KMS-11 (cell line): Measurements from ENCODE around the gene RALGPS1.

Experiments used
- H2AFZ ChIP-seq: fragments of 200-600 bp; sonication (generic); 2 replicates; pipeline ENCODE4 v1.6.1; 2016; ENCODE audit warnings: antibody characterized with exemption, mixed run types, low read depth
- H3K27ac ChIP-seq: fragments of 200-600 bp; sonication (generic); 2 replicates; pipeline ENCODE4 v1.6.1; 2016; ENCODE audit warnings: mild to moderate bottlenecking, mixed run types
- H3K27me3 ChIP-seq: fragments of 200-600 bp; sonication (generic); 2 replicates; pipeline ENCODE4 v1.6.1; 2017; ENCODE audit warnings: mild to moderate bottlenecking, low read depth, mixed run types, moderate library complexity; ENCODE audit not compliant: insufficient read depth
- H3K36me3 ChIP-seq: fragments of 200-600 bp; sonication (generic); 2 replicates; pipeline ENCODE4 v1.6.1; 2017; ENCODE audit warnings: mild to moderate bottlenecking, mixed run types; ENCODE audit not compliant: insufficient read depth
- H3K4me1 ChIP-seq: fragments of 200-600 bp; sonication (generic); 2 replicates; pipeline ENCODE4 v1.6.1; 2016; ENCODE audit warnings: mild to moderate bottlenecking, low read depth, mixed run types; ENCODE audit not compliant: poor library complexity, severe bottlenecking
- H3K4me2 ChIP-seq: fragments of 200-600 bp; sonication (generic); 2 replicates; pipeline ENCODE4 v1.7.0; 2016; ENCODE audit warnings: mild to moderate bottlenecking, mixed run types
- H3K4me3 ChIP-seq: fragments of 200-600 bp; sonication (generic); IDR thresholded peaks from 2 replicates; pipeline ENCODE4 v1.6.1; 2017; ENCODE audit warnings: low read depth, low read length, mixed read lengths; ENCODE audit not compliant: insufficient read depth
- H3K79me2 ChIP-seq: fragments of 200-600 bp; sonication (generic); 2 replicates; pipeline ENCODE4 v1.6.1; 2016; ENCODE audit warnings: low read depth, mixed run types; ENCODE audit not compliant: insufficient read depth
- H3K9ac ChIP-seq: fragments of 200-600 bp; sonication (generic); 2 replicates; pipeline ENCODE4 v1.6.1; 2016; ENCODE audit warnings: mild to moderate bottlenecking, mixed run types
- H4K20me1 ChIP-seq: fragments of 200-600 bp; sonication (generic); 2 replicates; pipeline ENCODE4 v1.6.1; 2016; ENCODE audit warnings: mild to moderate bottlenecking, mixed run types; ENCODE audit not compliant: insufficient read depth
- TF ChIP-seq, protein P1 (sequence below): fragments of 200-600 bp; sonication (generic); conservative IDR thresholded peaks from 2 replicates; pipeline ENCODE4 v1.6.1; 2017; ENCODE audit warnings: low read depth, mild to moderate bottlenecking, antibody characterized with exemption, low read length, moderate library complexity, mixed read lengths

The RALGPS1 gene

DNA sequence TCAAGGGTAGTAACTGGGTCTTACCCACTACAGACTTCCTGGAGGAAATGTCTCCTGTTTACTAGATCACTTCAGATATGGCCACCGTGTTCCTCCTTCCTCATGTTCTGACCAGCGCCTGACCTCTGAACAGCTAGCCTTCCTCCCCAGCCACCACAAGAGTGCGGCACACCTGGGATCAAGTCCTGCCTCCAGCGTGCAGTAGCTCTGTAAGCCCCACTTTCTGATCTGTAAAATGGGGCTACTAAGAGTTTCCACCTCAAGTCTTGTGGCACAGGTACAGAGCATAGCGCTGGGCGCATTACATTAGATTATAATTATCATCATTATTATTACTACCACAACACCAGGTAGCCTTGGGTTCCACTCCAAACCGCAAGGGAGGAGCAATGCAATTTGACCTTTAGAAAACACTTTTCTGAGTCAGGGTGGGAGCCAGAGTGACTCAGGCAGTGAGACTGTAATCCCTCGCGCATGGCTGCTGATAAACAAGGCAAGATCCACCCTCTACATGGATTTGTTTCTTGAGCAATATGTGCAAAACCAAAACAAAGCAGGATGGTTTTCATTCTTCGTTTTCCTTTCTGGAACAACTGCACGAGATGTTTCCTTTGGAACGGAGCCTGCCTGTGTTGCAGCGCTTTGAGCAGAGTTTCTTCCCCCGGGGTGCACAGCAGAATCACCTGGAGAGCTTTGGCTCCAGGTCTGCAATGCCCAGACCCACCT lies 272.8 kb downstream of the RALGPS1 start:
- Histone ChIP-seq H3K9ac (no peak overlapping the region), H3K36me3 (no peaks in the 10 kb centered on the region), H3K79me2 (no peaks in the 10 kb centered on the region), H3K4me3 (no peak overlapping the region), H3K4me2 (no peak overlapping the region), H2AFZ (no peak overlapping the region), H4K20me1 (no peaks in the 10 kb centered on the region), H3K4me1 (peaks cover 13% of the 10 kb centered on the region), H3K27me3 (no peaks in the 10 kb centered on the region), H3K27ac (no peak overlapping the region)
- TF ChIP-seq, protein P1, sequence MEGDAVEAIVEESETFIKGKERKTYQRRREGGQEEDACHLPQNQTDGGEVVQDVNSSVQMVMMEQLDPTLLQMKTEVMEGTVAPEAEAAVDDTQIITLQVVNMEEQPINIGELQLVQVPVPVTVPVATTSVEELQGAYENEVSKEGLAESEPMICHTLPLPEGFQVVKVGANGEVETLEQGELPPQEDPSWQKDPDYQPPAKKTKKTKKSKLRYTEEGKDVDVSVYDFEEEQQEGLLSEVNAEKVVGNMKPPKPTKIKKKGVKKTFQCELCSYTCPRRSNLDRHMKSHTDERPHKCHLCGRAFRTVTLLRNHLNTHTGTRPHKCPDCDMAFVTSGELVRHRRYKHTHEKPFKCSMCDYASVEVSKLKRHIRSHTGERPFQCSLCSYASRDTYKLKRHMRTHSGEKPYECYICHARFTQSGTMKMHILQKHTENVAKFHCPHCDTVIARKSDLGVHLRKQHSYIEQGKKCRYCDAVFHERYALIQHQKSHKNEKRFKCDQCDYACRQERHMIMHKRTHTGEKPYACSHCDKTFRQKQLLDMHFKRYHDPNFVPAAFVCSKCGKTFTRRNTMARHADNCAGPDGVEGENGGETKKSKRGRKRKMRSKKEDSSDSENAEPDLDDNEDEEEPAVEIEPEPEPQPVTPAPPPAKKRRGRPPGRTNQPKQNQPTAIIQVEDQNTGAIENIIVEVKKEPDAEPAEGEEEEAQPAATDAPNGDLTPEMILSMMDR = no peak

DNA sequence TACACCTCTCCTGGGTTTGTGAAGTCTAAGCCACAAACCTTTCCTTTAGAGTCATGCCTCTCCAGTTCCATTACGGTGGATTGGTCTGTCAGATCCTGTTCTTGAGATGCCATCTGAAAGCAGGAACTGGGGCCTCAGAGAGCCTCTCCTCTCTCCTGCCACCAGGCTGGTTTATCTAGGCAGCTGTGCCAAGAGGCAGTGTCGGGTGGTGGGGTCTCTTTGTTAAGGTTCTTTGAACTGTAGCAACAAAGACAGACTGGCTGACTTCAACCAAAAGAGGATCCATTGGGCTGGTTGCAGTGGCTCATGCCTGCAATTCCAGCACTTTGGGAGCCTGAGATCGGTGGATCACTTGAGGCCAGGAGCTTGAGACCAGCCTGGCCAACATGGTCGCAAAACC lies 273.8 kb downstream of the RALGPS1 start:
- Histone ChIP-seq H3K4me2 (0 out of 2 replicates have a peak overlapping the region, but pooled peaks have one; percentile 4), H3K27ac (no peak overlapping the region), H3K36me3 (no peaks in the 10 kb centered on the region)

DNA sequence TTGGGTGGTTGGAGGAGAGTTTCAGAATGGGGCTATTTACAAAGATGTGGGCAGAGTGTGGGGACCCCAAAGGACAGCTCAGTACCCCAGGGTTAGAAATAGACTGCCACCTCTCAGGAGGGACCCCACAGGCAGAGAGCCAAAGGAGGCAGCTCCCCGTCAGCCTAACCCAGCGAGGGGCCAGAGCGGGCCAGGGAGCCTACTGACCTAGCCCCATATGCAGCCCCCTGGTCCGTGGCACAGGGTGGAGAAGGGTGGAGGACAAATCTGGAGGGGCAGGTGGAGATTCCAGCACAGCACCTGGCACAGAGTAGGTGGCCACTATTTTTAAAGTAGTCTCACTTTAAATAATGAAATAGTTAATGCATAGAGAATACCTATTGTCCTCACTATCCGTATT lies 275.0 kb downstream of the RALGPS1 start:
- Histone ChIP-seq H3K36me3 (no peaks in the 10 kb centered on the region), H3K4me1 (peaks cover 13% of the 10 kb centered on the region), H3K9ac (no peak overlapping the region), H3K4me3 (no peak overlapping the region), H3K27ac (no peak overlapping the region), H3K79me2 (no peaks in the 10 kb centered on the region), H3K27me3 (no peaks in the 10 kb centered on the region), H3K4me2 (no peak overlapping the region), H4K20me1 (no peaks in the 10 kb centered on the region), H2AFZ (no peak overlapping the region)
- TF ChIP-seq, protein P1 = no peak

More for the DNA sequence above, 273.8 kb downstream of the RALGPS1 start:
- H4K20me1 ChIP-seq = no peaks in the 10 kb centered on the region
- H3K4me1 ChIP-seq = peaks cover 13% of the 10 kb centered on the region
- no peak overlapping the region for H3K4me3 ChIP-seq
- no peaks in the 10 kb centered on the region for H3K27me3 ChIP-seq
- H3K9ac ChIP-seq = no peak overlapping the region
- no peak overlapping the region for H2AFZ ChIP-seq
- TF ChIP-seq, protein P1 = no peak
- H3K79me2 ChIP-seq = no peaks in the 10 kb centered on the region

DNA sequence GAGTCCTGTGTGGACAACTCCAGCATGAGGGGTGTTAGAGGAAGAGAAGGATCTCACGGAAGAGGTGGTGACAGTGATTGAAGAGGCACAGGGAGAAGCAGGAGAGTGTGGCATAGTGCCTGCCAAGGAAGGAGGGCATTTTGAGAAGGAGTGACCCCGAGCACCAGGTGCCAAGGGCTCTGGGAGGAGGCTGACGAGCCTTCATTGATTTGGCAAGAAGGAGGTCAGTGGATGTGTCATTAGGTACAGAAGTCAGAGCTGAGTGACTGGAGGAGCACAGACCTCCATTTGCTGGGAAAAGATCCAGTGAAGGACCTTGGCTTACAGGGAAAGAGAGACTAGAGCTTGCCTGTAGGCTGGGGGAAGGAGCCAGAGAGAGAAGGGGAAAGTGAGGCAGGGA lies 278.2 kb downstream of the RALGPS1 start:
- H4K20me1 ChIP-seq = no peaks in the 10 kb centered on the region
- H3K4me3 ChIP-seq = no peak overlapping the region
- no peaks in the 10 kb centered on the region for H3K36me3 ChIP-seq
- TF ChIP-seq, protein P1 = no peak
- H3K4me1 ChIP-seq = peaks cover 13% of the 10 kb centered on the region
- H3K9ac ChIP-seq = no peak overlapping the region
- H2AFZ ChIP-seq = no peak overlapping the region
- no peak overlapping the region for H3K4me2 ChIP-seq
- no peaks in the 10 kb centered on the region for H3K79me2 ChIP-seq
- no peaks in the 10 kb centered on the region for H3K27me3 ChIP-seq
- H3K27ac ChIP-seq = no peak overlapping the region
